ENCODE data around the gene EPN1. TPM values are rescaled to one million over a fixed set of nuclear protein-coding genes. Genes with fewer than 3 reads are reported as not detected.
"Not testable (repeated sequence)": the region's sequence is repeated elsewhere in the genome, so short reads cannot be mapped to it uniquely, and the experiment has no call there.

EPN1 gene
- total RNA-seq, 1 donor from 2014 or later, result 20.7 TPM

- DNase-seq, result no peak
Measured at GRCh38 chr19:55693336-55693974, 18.4 kb downstream of the EPN1 start.

- DNase-seq, result no peak
Measured at GRCh38 chr19:55694241-55694655, 19.2 kb downstream of the EPN1 start.

DNA sequence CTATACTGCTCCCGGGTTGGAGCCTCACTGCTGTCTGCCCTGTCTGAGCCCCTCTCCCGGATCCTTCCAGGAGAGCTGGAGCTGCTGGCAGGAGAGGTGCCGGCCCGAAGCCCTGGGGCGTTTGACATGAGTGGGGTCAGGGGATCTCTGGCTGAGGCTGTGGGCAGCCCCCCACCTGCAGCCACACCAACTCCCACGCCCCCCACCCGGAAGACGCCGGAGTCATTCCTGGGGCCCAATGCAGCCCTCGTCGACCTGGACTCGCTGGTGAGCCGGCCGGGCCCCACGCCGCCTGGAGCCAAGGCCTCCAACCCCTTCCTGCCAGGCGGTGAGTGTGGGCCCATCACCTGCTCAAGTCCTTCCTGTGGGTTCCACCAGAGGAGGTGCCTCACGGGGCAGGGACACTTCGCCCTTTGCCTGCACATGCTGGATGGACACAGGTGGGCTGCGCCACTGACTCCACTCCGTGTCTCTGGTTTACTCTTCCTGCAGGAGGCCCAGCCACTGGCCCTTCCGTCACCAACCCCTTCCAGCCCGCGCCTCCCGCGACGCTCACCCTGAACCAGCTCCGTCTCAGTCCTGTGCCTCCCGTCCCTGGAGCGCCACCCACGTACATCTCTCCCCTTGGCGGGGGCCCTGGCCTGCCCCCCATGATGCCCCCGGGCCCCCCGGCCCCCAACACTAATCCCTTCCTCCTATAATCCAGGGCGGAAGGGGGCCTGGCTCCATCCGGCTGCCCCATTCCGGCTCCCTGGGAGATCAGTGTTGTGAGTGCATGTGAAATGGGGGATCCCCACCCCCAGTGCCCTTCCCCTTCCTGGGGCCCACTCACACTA lies 19.8 kb downstream of the EPN1 start:
- DNase-seq, result no peak

DNA sequence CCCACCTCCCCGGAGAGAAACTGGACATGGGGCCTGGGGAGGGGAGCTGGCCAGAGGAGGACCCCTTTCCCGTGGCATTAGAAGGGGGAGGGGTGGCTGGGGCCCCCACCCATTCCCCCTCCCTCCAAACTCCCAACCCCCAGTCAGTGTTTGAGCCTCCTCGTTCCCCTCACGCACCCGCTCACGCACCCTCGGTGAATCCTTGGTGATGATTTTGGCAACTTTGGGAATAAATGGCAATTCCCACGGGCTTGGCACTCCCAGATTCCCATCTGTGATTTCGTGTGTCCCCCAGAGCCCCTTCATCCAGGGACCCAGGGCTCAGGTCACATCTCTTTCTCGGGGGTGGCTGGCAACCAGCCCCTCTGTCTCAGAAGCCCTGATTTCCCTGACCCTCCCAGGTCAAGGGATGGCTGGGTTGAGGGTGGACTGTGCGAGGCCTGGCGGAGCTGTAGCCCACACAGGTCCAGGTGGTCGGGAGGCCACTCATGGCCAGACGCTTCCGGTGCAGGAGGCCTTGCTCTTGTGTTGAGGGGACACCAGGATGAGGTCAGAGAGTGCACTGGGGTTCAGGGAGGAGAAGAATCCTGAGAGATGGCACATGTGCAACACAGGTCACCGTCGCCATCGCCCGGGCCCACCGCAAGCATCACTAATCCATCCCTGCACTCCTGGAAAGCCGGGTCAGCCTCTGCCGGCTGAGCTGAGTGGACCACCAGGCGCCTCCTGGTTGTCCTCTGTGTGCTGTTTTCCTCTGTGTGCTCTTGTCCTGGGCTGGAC lies 20.7 kb downstream of the EPN1 start:
- no peak for DNase-seq

DNA sequence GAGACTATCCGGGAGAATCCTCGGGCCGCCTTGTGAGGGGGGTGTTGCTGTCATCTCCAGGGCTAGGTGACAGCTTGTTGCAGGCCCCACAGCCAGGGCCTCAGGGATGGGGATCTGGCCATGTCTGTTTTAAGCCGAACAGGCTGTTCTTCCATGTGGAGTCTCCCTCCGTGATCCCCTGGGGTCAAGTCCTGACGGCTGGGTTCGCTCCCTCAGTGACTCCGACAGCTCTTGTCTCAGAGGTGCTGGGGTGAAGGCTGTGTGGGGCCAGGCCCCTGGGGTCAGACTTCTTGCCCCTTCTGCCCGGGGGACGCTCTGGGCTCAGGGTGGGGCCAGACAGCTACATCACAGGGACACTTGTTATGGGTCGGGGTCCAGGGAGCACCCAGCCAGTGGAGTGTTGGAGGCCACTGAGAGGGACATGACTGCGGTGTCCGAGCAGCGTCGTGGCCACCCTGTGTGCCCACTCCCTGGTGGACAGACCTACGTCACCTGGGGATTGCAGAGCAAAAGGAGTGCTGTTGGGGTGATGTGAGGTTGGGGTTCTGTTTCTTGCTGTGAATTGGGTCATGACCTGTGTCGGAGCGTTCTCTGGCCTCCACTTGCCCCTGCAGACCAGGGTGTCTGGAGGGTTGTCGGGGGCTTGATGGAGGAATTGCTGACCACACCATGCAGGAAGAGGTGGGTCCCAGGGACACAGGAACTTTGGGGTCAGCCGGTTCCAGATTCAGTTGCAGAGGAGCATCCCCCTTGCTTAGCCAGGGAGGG lies 21.5 kb downstream of the EPN1 start:
- no peak for DNase-seq

- no peak for DNase-seq
Measured at GRCh38 chr19:55697069-55697440, 22.0 kb downstream of the EPN1 start.

DNA sequence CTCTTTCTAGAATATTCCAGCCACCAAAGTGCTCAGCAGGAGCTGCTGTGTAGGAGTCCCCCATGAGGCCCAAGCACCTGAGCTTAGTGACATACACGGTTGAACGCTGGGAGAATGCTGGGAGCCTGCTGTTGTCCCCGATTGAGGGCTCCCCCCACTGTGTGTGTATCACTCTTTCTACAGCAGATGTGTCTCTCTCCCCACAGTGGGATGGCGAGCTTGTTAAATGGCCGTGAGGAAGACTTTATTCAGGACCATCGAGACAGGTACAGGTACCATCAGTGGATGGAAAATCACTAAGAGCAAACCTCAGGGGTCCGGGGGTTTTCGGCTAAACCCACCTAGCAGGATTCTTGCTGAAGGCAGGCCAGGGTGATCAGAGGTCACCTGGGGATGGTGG lies 22.7 kb downstream of the EPN1 start:
- no peak for DNase-seq

- DNase-seq, result no peak
Measured at GRCh38 chr19:55698256-55698655, 23.2 kb downstream of the EPN1 start.

DNA sequence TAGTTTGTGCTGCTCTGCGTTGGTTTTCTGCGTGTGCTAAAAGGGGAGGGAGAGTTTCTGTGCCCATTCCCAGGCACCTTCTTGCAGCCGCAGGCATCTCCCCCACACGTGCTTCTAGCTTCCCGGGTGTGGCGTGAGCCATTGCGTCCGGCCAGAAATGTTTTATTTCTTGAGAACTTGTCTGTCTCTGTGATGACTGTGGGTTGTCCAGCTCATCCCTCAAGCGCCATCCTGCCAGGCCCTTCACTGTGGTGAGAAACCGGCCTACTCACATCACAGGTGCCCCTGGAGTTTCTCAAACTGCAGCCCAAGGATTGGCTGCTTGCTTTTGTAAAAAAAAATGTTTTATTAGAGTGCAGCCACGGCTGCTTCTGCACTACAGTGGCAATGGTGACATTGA lies 24.2 kb downstream of the EPN1 start:
- no peak for DNase-seq

DNA sequence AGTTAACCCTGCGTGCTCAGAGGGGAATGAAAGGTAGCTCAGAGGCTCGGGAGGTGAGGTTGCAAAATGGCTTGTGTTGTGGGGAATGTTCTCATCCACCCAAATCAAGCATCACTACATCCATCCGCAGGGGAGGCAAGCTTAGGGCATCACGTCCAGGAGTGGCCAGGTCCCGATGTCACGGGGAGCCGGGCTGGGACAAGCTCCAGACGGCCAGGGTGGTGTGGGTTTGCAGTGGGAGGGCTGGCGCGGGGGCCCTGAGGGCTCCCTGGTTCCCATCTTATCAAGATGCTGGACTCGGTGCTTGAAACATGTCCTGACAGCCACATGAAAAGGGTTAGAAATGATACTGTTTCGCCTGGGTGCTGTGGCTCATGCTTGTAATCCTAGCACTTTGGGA lies 25.8 kb downstream of the EPN1 start:
- DNase-seq, result no peak

- DNase-seq, result no peak
Measured at GRCh38 chr19:55702131-55702627, 27.2 kb downstream of the EPN1 start.

DNA sequence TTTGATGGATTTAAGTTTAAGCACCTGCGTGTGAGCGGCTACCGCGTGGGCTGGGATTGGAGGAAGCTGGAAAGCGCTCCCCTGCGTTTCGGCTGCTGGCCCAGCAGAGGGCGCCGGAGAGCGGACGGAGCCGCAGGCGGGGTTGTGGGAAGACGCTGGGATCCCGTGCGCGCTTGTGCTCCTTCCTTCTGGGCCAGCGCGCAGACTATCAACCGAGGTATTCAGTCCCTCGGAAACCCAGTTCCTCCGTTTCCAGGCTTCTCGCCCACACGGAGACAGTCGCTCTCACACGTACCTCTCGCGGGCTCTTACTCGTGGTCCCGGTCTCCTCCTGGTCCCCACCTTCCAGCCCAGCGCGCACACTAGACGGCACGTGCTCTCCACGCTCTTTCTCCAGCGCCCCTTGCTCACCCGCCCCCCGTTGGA lies 28.8 kb downstream of the EPN1 start:
- DNase-seq, result no peak

DNA sequence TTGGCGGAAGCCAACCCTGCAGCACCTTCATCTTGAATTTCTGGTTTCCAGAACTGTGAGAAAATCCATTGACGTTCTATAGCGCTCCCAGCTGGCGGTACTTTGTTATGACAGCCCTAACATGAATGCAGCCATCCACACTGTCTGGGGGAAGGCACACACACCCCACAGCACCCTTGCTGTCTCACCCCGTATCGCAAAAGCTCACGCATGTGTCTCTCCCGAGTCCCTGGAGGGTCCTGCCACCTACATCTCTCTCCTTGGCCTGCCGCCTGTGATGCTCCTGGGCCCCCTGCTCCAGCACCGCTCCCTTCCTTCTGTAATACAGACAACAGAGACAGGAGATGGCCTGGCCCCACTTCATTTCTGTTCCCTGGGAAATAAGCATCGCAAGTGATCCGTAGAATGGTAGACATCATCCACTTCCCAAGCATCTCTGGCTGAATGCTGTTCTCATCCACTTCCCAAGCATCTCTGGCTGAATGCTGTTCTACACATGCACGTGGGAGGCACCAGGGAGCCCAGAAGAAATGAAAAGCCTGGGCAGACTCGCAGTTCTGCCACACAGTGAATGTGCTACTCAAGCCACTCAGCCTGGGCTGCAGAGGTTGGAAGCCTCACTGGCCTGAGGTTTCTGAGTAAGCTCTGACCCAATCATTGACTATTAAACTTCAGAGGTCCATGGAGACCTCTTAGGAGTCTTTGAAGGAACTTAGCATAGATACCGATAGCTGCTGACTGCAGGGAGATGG lies 29.6 kb downstream of the EPN1 start:
- DNase-seq, result no peak

GRCh38 chr19:55705972-55706371 lies 30.9 kb downstream of the EPN1 start:
- DNase-seq, result no peak

GRCh38 chr19:55711719-55712118 lies 36.7 kb downstream of the EPN1 start:
- no peak for DNase-seq

DNA sequence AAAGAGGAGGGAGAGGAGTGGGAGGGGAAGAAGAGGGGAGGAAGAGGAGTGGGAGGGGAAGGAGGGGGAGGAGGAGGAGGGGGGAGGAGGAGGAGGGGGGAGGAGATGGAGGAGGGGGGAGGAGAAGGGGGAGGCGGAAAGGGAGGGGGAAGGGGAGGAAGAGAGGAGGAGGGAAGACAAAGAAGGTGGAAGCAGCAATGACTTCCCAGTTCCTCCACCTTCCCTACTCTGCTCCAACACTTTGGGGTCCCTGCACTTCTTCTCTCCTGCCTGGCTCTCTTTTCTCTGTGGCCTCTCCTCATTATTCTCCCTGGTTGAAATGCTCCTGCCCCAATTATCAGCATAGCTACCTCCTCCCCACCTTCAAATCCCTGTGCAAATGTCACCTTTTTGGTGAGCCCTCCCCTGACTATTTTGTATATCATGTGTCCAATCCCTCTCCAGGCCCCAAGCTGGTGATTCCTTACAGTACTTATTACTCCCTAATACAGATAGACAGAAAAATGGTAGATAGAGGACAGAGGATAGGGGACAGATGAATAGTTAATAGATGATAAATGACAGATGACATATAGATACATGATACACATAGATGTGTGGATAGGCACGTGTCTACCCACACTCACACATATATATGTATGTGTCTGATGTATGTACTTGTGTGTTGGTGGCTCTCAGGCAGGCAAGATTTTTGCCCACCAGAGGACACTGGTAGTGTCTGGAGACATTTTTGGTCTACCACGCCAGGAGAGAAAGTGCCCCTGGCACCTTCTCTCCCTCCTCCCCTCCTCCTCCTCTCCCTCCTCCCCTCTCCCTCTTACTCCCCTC lies 38.0 kb downstream of the EPN1 start:
- no peak for DNase-seq

DNA sequence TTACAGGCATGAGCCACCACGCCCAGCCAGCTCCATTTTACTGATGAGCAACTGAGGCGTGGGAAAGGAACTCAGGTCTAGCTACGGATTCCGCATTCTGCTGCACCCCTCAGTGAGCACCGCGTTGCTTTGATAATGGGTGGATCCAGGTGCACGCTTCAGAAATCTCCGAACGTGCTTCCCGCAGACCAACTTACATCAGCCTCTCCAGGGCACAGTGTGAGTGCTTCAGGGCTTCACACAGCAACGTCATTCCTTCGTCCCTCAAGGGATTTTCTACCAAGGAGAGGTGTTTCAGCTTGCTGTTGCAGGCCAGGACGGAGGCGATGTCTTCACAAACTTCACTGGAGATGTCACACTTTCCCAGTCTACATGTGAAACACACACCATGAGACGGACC lies 41.5 kb downstream of the EPN1 start:
- no peak for DNase-seq

GRCh38 chr19:55717251-55717650 lies 42.2 kb downstream of the EPN1 start:
- no peak for DNase-seq

DNA sequence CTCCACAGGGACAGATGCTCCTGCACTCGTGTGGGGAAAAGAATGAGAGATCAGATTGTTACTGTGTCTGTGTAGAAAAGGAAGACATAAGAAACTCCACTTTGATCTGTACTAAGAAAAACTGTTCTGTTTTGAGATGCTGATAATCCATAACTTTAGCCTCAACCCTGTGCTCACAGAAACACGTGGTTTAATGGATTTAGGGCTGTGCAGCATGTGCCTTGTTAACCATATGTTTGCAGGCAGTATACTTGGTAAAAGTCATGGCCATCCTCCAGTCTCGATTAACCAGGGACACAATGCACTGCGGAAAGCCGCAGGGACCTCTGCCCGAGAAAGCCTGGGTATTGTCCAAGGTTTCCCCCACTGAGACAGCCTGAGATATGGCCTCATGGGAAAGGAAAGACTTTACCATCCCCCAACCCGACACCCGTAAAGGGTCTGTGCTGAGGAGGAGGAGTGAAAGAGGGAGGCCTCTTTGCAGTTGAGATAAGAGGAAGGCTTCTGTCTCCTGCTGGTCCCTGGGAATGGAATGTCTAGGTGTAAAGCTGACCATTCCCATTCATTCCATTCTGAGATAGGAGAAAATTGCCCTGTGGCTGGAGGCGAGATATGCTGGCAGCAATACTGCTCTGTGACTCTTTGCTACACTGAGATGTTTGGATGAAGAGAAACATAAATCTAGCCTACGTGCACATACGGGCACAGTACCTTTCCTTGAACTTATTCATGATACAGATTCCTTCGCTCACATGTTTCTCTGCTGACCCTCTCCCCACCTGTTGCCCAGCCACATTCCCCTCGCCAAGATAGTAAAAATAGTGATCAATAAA lies 43.1 kb downstream of the EPN1 start:
- DNase-seq, result not testable (repeated sequence)

Data from occipital lobe (tissue), 2 donors.